Mesothelial cell of epicardium (in vitro differentiated cells): ENCODE results near the gene KIAA1143. TPM values are rescaled to one million over a fixed set of nuclear protein-coding genes. Genes with fewer than 3 reads are reported as not detected.

Source experiments
- DNase-seq, 2 experiments: peaks; one replicate each; pipeline ENCODE4 v3.0.0; 2021; ENCODE audit warnings: low spot score in 2 of 2; ENCODE audit not compliant: unreplicated experiment in 2 of 2
- H3K27ac Mint-ChIP-seq: 2 replicates; pipeline ENCODE4 v1.8.0; 2021; ENCODE audit warnings: mixed read lengths
- H3K27me3 Mint-ChIP-seq: 2 replicates; pipeline ENCODE4 v1.8.0; 2021; ENCODE audit warnings: low read depth, mixed read lengths
- H3K36me3 Mint-ChIP-seq: 2 replicates; pipeline ENCODE4 v1.8.0; 2021; ENCODE audit warnings: mixed read lengths
- H3K4me1 Mint-ChIP-seq: 2 replicates; pipeline ENCODE4 v1.8.0; 2021; ENCODE audit warnings: mixed read lengths
- H3K4me3 Mint-ChIP-seq: 2 replicates; pipeline ENCODE4 v1.8.0; 2021; ENCODE audit warnings: mild to moderate bottlenecking, moderate library complexity, mixed read lengths
- H3K9me3 Mint-ChIP-seq: 2 replicates; pipeline ENCODE4 v1.8.0; 2021; ENCODE audit warnings: mixed read lengths
- CTCF ChIP-seq: fragments of 200-600 bp; sonication (generic); IDR thresholded peaks from one replicate; pipeline ENCODE4 v1.5.0; 2021; ENCODE audit warnings: antibody characterized with exemption; ENCODE audit not compliant: unreplicated experiment
- total RNA-seq: library from RNA; stranded (reverse); gene quantifications from 3 replicates; pipeline ENCODE4 v1.2.1, GENCODE V29; 2021

Gene KIAA1143
- total RNA-seq, 1 donor from 2014 or later: 41.4 TPM

GRCh38 chr3:44782891-44783290 is 21.5 kb upstream of the KIAA1143 start:
- Mint-ChIP-seq H3K27me3 (no peaks in the 10 kb centered on the region), H3K36me3 (peaks cover 17% of the 10 kb centered on the region), H3K27ac (no peak overlapping the region), H3K4me3 (no peak overlapping the region), H3K4me1 (no peaks in the 10 kb centered on the region), H3K9me3 (no peaks in the 10 kb centered on the region)
- DNase-seq: no peak
- no peak for TF ChIP-seq CTCF

GRCh38 chr3:44772099-44772442 is 10.7 kb upstream of the KIAA1143 start:
- Mint-ChIP-seq H3K9me3 (peaks cover 49% of the 10 kb centered on the region), H3K27ac (no peak overlapping the region), H3K4me3 (no peak overlapping the region), H3K27me3 (no peaks in the 10 kb centered on the region), H3K36me3 (peaks cover 53% of the 10 kb centered on the region), H3K4me1 (no peaks in the 10 kb centered on the region)
- DNase-seq: no peak
- TF ChIP-seq CTCF: no peak

DNA sequence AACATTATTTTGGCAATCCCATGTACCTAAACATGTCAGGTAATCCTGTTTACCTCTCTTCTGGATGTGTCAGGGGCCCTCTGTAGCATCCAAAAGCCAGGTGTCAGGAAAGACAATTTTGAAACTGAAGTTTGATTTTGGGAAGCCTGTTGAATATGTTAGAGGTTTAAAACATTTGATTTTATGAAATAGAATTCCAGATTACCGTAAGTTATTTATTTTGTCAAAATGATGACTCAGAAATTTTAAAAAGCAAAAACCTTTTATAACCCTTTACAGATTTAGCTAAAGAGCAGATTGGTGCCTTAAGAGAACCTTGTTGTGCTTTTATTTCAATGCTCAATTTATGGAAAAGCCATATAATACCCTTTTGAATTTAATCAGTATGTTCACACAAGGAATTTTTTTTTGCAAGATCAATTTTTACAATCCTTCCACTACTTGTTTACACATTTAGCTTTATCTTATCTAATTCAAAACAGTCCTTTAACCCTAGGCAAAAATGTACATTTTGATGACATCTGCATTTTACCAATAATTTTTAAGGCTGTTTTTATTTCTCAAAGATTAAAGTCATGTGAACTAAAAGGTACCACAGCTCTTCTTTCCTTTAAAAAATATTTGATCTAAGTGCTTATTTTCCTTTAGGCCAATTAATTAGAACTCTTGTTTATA is 10.1 kb upstream of the KIAA1143 start:
- H3K9me3 Mint-ChIP-seq: peaks cover 51% of the 10 kb centered on the region
- H3K4me3 Mint-ChIP-seq: no peak overlapping the region
- no peak for DNase-seq
- no peak for TF ChIP-seq CTCF
- H3K27ac Mint-ChIP-seq: no peak overlapping the region
- peaks cover 55% of the 10 kb centered on the region for H3K36me3 Mint-ChIP-seq
- no peaks in the 10 kb centered on the region for H3K27me3 Mint-ChIP-seq
- no peaks in the 10 kb centered on the region for H3K4me1 Mint-ChIP-seq

- peaks cover 42% of the 10 kb centered on the region for H3K36me3 Mint-ChIP-seq
- no peak for DNase-seq
- H3K4me3 Mint-ChIP-seq: no peak overlapping the region
- TF ChIP-seq CTCF: no peak
- H3K9me3 Mint-ChIP-seq: peaks cover 26% of the 10 kb centered on the region
- H3K27ac Mint-ChIP-seq: no peak overlapping the region
- H3K27me3 Mint-ChIP-seq: no peaks in the 10 kb centered on the region
- peaks cover 13% of the 10 kb centered on the region for H3K4me1 Mint-ChIP-seq
These were observed 2.8 kb upstream of the KIAA1143 start for GRCh38 chr3:44764248-44764647.

- TF ChIP-seq CTCF: no peak
- Mint-ChIP-seq H3K9me3 (peaks cover 31% of the 10 kb centered on the region), H3K4me1 (peaks cover 13% of the 10 kb centered on the region), H3K27ac (peak overlapping the region; percentile 50), H3K4me3 (peak overlapping the region; percentile 82), H3K36me3 (peaks cover 44% of the 10 kb centered on the region), H3K27me3 (no peaks in the 10 kb centered on the region)
- no peak for DNase-seq
These were observed 1.3 kb upstream of the KIAA1143 start for GRCh38 chr3:44762690-44763089.
